ENCODE results near the gene GPS2.
A peak's percentile ranks its signal among the peaks of the same experiment; 100 is the strongest.

Gene GPS2

GRCh38 chr17:7307686-7308624 lies 7.2 kb downstream of the GPS2 start:
- peaks cover 37% of the 10 kb centered on the region for H4K20me1 ChIP-seq (ENCODE audit: insufficient read depth, low read length)
- H3K36me3 ChIP-seq (replicated peaks; ENCODE audit: low read depth, low read length): peaks cover 40% of the 10 kb centered on the region
- peak overlapping the region; percentile 100 for H3K9ac ChIP-seq (ENCODE audit: low read length)
- no peaks in the 10 kb centered on the region for H3K27me3 ChIP-seq (ENCODE audit: low read depth, low read length)
- H3K27ac ChIP-seq (ENCODE audit: low read length): peak overlapping the region; percentile 99
- H3K9me3 ChIP-seq (ENCODE audit: insufficient read depth, low read length): no peaks in the 10 kb centered on the region
- H3K4me3 ChIP-seq (ENCODE audit: low read length): peak overlapping the region; percentile 100
- H2AFZ ChIP-seq (ENCODE audit: low read depth, low read length): no peak overlapping the region
- H3K79me2 ChIP-seq (ENCODE audit: low read length): peaks cover 48% of the 10 kb centered on the region
- no peak for TF ChIP-seq EZH2phosphoT487 (IDR thresholded peaks at IDR 0.05; ENCODE audit: low read depth)
- no peak for TF ChIP-seq CTCF (IDR thresholded peaks at IDR 0.05; ENCODE audit: low read depth, low read length)
- peaks cover 19% of the 10 kb centered on the region for H3K4me1 ChIP-seq (ENCODE audit: low read length)
- H3K4me2 ChIP-seq (ENCODE audit: low read length): peak overlapping the region; percentile 98

GRCh38 chr17:7306911-7307685 lies 8.1 kb downstream of the GPS2 start, which contains the start of gene EIF5A:
TSS of gene EIF5A (plus strand) at chr17:7307628. CDS start at chr17:7309636, 2,008 bp downstream.
- Histone ChIP-seq H3K79me2 (ENCODE audit: low read length) (peaks cover 45% of the 10 kb centered on the region), H3K9ac (ENCODE audit: low read length) (peak within 1 kb of the TSS; percentile 100), H2AFZ (ENCODE audit: low read depth, low read length) (peak within 1 kb of the TSS; percentile 61), H3K36me3 (replicated peaks; ENCODE audit: low read depth, low read length) (peaks cover 33% of the 10 kb centered on the region), H3K4me3 (ENCODE audit: low read length) (peak within 1 kb of the TSS; percentile 100), H3K27ac (ENCODE audit: low read length) (peak within 1 kb of the TSS; percentile 99), H3K27me3 (ENCODE audit: low read depth, low read length) (no peaks in the 10 kb centered on the region), H4K20me1 (ENCODE audit: insufficient read depth, low read length) (peaks cover 30% of the 10 kb centered on the region), H3K4me2 (ENCODE audit: low read length) (peak within 1 kb of the TSS; percentile 98), H3K4me1 (ENCODE audit: low read length) (peaks cover 19% of the 10 kb centered on the region), H3K9me3 (ENCODE audit: insufficient read depth, low read length) (no peaks in the 10 kb centered on the region)
- TF ChIP-seq CTCF (IDR thresholded peaks at IDR 0.05; ENCODE audit: low read depth, low read length): no peak
- no peak for TF ChIP-seq EZH2phosphoT487 (IDR thresholded peaks at IDR 0.05; ENCODE audit: low read depth)

- Histone ChIP-seq H3K4me3 (ENCODE audit: low read length) (no peak overlapping the region), H3K9me3 (ENCODE audit: insufficient read depth, low read length) (no peaks in the 10 kb centered on the region)
Measured at GRCh38 chr17:7304179-7304578, 11.0 kb downstream of the GPS2 start.

More at GRCh38 chr17:7304179-7304578, 11.0 kb downstream of the GPS2 start:
- Histone ChIP-seq H3K36me3 (replicated peaks; ENCODE audit: low read depth, low read length) (peaks cover 9% of the 10 kb centered on the region), H4K20me1 (ENCODE audit: insufficient read depth, low read length) (peaks cover 9% of the 10 kb centered on the region), H3K27me3 (ENCODE audit: low read depth, low read length) (no peaks in the 10 kb centered on the region), H3K4me1 (ENCODE audit: low read length) (peaks cover 2% of the 10 kb centered on the region), H2AFZ (ENCODE audit: low read depth, low read length) (no peak overlapping the region), H3K9ac (ENCODE audit: low read length) (no peak overlapping the region), H3K79me2 (ENCODE audit: low read length) (peaks cover 18% of the 10 kb centered on the region), H3K27ac (ENCODE audit: low read length) (no peak overlapping the region), H3K4me2 (ENCODE audit: low read length) (no peak overlapping the region)
- TF ChIP-seq EZH2phosphoT487 (IDR thresholded peaks at IDR 0.05; ENCODE audit: low read depth): no peak
- no peak for TF ChIP-seq CTCF (IDR thresholded peaks at IDR 0.05; ENCODE audit: low read depth, low read length)

Data from OCI-LY3 (cell line).